ENCODE measurements around the gene ZNF175.

The ZNF175 gene

GRCh38 chr19:51570962-51571575 lies at the start of gene ZNF175:
Gene ZNF175 (plus strand): TSS chr19:51571283. CDS start chr19:51573330, 2,047 bp downstream.
- DNase-seq: peak; percentile 98

- DNase-seq: no peak
Observed at GRCh38 chr19:51521357-51521756, 49.7 kb upstream of the ZNF175 start.

GRCh38 chr19:51521781-51522180 lies 49.3 kb upstream of the ZNF175 start:
- no peak for DNase-seq

GRCh38 chr19:51524666-51525264 lies 46.3 kb upstream of the ZNF175 start:
- DNase-seq: no peak

DNA sequence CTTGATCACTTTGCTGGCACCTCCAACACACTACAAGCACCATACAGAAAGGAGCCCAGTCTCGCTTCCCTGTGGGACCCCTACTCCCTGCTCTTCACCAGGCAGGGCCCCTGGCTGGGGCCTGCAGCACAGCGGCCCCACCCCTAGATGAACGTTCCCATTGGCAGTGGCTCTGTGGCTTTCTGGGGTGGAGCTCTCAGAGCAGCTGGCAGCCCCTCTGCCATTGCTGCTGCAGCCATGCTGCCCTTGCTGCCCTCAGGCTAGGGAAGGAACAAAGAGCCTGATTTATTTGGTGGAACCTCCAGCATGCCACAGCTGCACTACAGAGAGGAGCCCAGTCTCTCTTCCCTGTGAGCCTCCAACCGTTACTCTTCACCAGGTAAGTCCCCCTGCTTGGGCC lies 45.4 kb upstream of the ZNF175 start:
- no peak for DNase-seq

DNA sequence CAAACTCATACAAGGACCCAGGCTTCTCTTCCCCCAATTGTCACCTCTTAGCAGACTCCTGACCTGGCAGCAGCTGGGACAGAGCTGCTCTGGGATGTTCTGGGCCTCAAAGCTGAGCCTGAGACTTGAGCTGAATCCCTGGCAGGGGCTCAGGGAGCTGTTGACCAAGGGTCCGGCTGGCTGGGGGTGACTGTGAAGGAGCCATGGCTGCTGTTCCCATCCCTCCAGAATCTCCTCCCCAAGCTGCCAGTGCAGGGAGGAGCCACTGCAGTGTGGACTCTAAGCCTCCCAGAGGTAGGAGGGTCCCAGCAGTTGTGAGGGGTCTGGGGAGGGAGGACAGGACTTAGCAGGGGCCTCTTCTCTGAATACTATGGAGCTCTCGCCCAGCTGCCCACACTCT lies 41.8 kb upstream of the ZNF175 start:
- no peak for DNase-seq

- DNase-seq: no peak
Observed at GRCh38 chr19:51530616-51531015, 40.5 kb upstream of the ZNF175 start.

DNA sequence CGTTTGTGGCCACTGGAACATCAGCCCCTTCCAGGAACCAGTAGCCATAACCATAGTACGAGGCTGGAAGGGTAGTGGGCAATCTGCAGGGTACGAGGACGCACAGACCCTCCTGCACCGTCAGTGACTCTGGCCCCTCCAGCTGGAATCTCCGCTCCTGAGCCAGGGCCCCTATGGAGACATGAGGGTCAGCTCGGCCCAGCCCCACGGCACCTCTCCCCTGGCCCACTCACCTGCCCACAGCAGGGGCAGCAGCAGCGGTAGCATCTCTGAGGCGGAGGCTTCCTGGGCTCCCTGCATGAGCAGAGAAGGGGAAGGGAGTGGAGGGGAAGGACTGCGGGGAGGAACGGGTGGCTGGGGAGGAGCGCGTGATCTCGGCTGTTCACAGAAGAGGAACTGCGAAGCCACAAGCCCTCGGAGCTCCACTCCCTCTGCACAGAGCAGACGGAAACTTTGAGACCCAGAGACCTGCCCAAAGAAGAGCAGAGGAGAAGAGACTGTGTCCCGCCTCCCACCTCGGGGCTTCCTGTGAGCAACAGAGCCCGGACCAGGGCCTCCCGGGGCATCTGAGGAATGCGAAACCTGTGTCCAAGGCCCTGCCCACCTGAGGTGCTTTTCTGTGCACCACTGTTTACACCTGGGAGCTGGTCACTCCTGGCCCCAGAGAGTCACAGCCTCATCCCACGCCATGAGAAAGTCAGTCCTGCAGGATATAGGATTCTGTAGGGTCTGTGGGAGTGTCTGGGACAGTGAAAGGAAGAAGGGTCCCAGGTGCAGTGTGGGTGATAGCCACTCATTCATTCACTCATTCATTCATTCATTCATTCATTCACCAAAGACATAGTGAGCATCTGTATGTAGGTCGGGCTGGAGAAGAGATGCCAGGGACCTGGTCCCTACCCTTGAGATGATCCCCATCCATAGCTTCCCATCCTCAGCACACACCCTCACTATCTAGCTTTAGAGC lies 39.5 kb upstream of the ZNF175 start, which contains the start of gene SIGLEC6:
TSS of gene SIGLEC6 (minus strand) at position 322 of the 967 bp plus-strand sequence. CDS start at position 300, 22 bp downstream.
- DNase-seq: peak; percentile 30

DNA sequence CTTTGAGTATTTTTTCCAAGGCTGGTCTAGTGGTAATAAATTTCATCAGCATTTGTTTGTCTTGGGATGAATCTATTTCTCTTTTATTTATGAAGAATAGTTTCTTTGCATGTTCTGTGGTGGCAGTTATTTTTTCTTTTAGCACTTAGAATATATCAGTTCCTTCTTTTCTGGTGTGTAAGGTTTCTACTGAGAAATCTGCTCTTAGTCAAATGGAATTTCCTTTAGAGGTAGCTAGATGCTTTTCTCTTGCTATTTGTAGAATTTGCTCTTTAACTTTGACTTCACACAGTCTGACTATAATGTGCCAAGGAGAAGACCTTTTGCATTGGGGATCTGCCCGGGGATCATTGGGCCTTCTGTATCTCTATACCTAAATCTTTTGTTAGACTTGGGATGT lies 35.5 kb upstream of the ZNF175 start:
- no peak for DNase-seq

GRCh38 chr19:51539821-51540366 lies 31.2 kb upstream of the ZNF175 start:
- DNase-seq: no peak

DNA sequence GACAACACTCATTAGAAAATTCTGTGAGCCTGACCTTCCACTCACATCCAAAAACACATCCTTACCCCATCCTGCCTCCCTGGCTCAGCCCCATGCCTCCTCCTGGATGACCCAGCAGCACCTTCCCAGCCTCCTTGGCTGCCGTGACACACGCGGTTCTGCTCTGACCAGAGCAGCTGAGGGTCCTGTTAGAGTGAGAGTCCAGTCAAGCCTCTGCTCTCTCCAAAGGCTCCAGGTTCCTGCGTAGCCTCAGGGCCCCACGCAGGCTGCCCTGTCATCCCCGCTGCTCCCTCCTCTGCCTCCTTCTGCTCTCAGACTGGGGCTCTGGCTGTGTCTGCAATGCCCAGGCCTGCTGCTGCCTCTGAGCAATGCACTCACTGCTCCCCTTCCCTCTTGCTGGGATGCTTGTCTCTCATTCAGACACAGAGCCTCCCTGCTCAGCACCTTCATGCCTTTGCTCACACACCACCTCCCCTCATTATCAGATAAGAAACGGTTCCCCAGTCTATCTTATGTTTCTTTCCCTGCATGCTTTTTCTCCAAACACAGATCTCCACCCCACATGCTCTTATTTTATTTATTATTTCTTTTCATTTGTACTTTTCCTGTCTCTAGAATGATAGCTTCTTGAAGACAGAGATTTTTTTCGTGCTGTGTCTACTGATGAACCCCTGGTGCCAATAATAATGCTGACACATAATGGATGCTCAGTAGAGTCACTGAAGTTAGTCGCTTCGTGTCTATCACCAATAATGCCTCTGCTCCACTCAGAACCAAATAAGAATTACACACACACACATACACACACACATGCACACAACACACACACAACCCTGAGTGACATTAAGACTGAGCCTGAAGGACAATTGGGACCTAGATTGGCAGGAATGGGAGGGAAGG lies 29.4 kb upstream of the ZNF175 start:
- DNase-seq: no peak

- DNase-seq: no peak
Observed at GRCh38 chr19:51542699-51543098, 28.4 kb upstream of the ZNF175 start.

DNA sequence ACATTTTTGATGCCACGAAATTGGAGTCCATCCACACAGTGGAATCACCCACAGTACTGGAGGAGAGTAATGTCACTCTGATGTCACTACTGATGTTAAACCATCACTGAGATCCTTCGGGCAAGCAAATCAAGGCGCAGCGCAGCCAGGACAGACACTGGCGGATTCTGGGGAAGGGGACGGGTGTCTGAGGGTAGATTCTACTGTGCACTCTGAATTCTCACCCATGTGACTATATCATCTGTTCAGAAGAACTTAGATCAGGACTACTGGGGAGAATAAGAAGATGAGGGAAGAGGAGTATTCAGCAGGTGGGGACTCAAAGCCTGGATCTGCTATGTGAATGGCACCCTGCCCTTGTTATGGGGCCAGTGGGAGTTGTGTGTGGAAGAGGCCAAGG lies 27.0 kb upstream of the ZNF175 start:
- DNase-seq: no peak

- no peak for DNase-seq
Observed at GRCh38 chr19:51546107-51546649, 24.9 kb upstream of the ZNF175 start.

DNA sequence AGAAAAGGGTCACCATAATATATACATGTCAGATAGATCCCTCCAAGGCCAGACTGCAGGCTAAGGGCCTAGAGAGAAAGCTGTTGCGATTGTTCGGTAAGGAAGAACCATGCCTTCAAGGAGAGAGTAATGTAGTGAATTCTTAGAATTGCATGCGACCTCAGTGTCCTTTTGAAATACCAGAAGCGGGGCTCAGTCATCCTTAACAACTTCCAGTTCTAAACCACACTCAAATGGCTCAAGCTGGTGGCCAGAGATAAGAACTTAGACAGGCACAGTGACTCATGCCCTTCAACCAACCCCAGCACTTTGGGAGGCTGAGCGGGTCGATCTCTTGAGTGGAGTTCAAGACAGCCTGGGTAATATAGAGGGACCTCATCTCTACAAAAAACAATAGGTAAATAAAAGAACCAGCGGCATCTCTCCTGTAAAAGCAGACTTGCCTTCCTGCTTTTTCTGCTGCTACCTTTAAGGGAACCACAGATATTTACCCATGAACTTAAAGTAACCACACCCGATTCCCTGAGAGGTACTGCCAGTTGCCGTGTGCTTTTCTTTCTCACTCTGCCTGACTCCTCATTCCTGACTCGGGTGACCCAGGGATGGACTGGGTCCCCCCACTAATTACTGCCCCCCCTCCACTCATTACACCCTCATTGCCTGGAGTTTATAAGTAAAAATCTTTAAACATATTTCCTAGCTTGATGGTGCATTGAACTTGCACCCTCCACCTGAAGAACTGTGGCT lies 24.3 kb upstream of the ZNF175 start:
- DNase-seq: no peak

GRCh38 chr19:51547397-51548212 lies 23.5 kb upstream of the ZNF175 start:
- DNase-seq: no peak

- no peak for DNase-seq
Observed at GRCh38 chr19:51548213-51548651, 22.9 kb upstream of the ZNF175 start.

- DNase-seq: no peak
Observed at GRCh38 chr19:51548891-51549305, 22.2 kb upstream of the ZNF175 start.

- no peak for DNase-seq
Observed at GRCh38 chr19:51549533-51550324, 21.4 kb upstream of the ZNF175 start.

Data from midbrain (tissue), 1 donor.